ENCODE results near the gene CSHL1.
"Not testable (repeated sequence)": the region's sequence is repeated elsewhere in the genome, so short reads cannot be mapped to it uniquely, and the experiment has no call there.

The CSHL1 gene

DNA sequence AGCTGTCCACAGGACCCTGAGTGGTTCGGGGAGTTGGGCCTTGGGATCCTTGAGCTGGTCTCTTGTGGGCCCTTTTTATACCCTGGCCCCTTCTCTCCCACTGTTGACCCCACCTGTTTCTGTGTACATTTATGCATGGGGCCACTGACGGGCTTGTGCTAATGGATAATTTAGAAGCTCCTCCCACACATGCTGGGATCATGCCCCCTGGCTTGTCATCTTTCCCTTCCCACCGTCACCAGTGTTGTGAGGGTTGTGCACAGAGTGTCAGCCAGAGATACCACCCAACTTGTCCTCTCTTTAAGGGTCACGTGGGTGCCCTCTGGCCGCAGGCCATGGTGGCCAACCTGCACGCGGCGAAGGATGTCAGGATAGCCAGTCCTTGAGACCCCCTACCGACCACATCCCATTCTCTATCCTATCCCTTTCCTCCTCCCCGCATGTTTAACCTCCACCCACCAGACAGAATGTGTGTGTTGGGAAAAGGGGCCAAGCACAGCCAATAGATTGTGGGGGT lies 7.8 kb upstream of the CSHL1 start, which contains the start of gene GH1:
TSS of gene GH1 (minus strand) at position 51 of the 517 bp plus-strand sequence. CDS start 63 bp downstream, outside the sequence.
- not testable (repeated sequence) for DNase-seq (ENCODE audit: low read depth, low spot score)

DNA sequence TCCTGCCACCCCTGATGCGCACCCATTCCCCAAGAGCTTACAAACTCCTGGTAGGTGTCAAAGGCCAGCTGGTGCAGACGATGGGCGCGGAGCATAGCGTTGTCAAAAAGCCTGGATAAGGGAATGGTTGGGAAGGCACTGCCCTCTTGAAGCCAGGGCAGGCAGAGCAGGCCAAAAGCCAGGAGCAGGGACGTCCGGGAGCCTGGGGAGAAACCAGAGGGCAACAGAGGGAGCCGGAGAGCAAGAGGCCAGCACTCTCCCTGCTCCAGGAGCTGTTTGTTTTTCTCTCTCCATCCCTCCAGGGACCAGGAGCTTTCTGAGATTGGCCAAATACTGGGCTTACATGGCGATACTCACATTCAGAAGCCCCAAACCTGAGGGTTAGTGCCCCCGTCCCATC lies 7.2 kb upstream of the CSHL1 start:
- DNase-seq (ENCODE audit: low read depth, low spot score), result no peak

DNA sequence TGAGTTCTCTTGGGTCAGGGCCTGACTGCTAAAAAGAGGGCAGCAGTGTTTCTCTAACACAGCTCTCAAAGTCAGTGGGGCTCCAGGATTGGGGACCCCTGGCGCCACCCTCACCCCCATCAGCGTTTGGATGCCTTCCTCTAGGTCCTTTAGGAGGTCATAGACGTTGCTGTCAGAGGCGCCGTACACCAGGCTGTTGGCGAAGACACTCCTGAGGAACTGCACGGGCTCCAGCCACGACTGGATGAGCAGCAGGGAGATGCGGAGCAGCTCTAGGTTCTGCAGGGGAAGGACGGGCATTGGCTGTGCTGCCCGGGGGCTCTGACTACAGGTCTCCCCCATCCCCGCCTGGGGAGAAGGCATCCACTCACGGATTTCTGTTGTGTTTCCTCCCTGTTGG lies 6.6 kb upstream of the CSHL1 start:
- DNase-seq (ENCODE audit: low read depth, low spot score), result no peak

DNA sequence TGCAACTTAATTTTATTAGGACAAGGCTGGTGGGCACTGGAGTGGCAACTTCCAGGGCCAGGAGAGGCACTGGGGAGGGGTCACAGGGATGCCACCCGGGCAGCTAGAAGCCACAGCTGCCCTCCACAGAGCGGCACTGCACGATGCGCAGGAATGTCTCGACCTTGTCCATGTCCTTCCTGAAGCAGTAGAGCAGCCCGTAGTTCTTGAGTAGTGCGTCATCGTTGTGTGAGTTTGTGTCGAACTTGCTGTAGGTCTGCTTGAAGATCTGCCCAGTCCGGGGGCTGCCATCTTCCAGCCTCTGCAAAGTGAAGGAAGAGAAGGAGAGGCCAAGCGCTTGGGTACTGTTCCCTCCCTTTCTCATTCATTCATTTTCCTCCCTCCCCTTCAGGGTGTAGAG lies 6.1 kb upstream of the CSHL1 start:
- DNase-seq (ENCODE audit: low read depth, low spot score), result not testable (repeated sequence)

DNA sequence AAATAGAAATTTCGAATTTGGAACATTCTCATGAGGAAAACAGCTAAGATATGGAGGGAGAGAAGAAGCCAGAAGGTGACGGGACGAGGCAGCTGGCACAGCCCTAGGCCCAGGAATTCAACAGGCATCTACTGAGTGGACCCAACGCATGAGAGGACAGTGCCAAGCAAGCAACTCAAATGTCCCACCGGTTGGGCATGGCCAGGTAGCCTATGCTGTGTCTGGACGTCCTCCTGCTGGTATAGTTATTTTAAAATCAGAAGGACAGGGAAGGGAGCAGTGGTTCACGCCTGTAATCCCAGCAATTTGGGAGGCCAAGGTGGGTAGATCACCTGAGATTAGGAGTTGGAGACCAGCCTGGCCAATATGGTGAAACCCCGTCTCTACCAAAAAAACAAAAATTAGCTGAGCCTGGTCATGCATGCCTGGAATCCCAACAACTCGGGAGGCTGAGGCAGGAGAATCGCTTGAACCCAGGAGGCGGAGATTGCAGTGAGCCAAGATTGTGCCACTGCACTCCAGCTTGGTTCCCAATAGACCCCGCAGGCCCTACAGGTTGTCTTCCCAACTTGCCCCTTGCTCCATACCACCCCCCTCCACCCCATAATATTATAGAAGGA lies 5.6 kb upstream of the CSHL1 start:
- DNase-seq (ENCODE audit: low read depth, low spot score), result no peak

DNA sequence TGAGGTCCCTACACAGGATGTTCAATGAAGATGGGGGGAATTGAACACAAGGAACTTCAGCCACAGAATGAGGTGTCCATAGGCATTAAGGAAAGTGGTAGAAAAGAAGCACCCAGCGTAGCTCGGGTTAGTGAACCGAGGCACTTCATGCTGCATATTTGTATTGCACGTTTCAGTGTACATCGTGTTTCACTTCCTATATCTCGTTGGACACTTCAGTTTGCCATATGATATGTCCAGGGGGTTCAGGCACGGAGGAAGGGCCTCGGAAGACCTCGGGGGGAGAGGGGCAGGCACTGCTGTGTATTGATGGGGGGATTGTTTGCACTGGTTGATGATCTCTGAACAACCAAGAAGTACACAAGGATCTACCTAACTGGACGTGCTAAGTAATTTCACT lies 4.7 kb upstream of the CSHL1 start:
- not testable (repeated sequence) for DNase-seq (ENCODE audit: low read depth, low spot score)

DNA sequence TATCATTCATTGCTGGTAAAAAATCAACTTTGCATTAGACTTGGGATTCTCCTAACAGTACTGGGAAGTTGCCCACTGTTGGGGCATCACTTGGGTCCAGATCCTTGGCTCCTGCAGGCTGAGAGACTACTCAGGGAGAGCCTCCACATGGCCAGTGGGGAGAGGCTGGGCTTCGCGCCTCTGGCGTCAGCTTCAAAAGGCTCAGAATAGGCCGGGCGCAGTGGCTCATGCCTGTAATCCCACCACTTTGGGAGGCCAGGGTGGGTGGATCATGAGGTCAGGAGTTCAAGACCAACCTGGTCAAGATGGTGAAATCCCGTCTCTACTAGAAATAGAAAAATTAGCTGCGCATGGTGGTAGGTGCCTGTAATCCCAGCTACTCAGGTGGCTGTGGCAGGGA lies 3.4 kb upstream of the CSHL1 start:
- no peak for DNase-seq (ENCODE audit: low read depth, low spot score)

DNA sequence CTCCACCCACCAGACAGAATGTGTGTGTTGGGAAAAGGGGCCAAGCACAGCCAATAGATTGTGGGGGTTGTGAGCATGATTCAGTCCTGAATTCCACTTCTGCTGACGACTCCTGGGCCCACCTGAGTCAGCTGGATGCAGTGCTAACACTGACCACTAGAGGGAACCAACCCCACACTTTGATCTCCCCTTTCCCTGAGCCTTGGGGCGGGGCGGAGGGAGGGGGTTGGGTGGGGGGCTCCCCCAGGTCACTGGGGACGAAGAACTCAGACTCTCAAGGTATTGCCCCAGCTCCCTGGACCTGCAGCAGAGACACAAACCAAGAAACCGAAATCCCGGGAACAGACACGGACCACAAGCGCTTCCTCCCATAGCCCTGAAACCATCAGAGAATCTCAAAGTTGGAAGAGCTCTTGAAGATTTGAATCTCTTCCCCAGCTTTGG lies 621 bp upstream of the CSHL1 start:
- no peak for DNase-seq (ENCODE audit: low read depth, low spot score)

- DNase-seq (ENCODE audit: low read depth, low spot score), result no peak
These were observed 962 bp downstream of the CSHL1 start for GRCh38 chr17:63910096-63910495.

GRCh38 chr17:63909586-63909985 lies 1.5 kb downstream of the CSHL1 start:
- DNase-seq (ENCODE audit: low read depth, low spot score), result not testable (repeated sequence)

- not testable (repeated sequence) for DNase-seq (ENCODE audit: low read depth, low spot score)
These were observed 3.8 kb downstream of the CSHL1 start for GRCh38 chr17:63907161-63907778.

GRCh38 chr17:63904796-63905195 lies 6.3 kb downstream of the CSHL1 start:
- not testable (repeated sequence) for DNase-seq (ENCODE audit: low read depth, low spot score)

- DNase-seq (ENCODE audit: low read depth, low spot score), result not testable (repeated sequence)
These were observed 7.3 kb downstream of the CSHL1 start for GRCh38 chr17:63903787-63904201.

GRCh38 chr17:63901971-63902370 lies 9.1 kb downstream of the CSHL1 start:
- not testable (repeated sequence) for DNase-seq (ENCODE audit: low read depth, low spot score)

DNA sequence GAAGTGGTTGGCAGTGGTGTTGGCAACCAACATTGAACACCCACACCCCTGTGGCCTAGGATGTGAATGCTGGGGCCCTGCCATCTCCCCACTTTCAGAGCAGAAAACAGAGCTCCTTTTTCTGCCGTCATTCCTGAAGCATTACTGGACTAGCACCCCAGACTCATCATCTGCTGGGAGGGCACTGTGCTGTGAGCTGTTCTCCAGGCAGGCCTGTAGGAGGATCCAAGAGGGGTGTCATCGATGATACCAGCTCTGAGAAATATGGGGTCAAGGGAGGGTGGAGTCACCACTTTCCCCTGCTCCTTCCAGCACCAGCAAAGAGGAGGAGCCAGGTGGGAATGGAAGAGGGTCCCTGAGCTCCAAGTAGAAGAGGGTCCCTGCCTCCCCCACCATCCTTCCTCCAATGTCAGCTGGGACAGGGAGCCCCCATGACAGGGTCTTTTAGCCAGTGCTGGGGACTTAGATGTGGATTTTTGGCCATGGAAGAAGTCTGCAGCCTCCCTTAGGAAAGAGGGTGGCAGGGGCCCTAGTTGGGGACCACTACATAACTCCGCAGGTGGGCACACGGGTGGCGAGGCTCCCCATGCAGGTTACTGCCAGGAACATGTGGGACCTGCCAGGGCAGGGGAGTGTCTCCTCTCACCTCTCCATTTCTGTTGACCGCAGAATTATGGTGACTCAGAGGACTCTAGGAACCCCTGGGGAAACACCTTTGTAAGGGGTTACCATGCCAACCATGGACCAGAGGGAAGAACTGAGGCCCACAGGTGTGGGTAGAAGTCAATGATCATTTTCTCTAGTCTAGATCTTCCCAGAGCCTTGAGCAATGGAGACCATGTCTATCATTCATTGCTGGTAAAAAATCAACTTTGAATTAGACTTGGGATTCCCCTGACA lies 11.9 kb downstream of the CSHL1 start:
- DNase-seq (ENCODE audit: low read depth, low spot score), result not testable (repeated sequence)

GRCh38 chr17:63896524-63897354 lies 14.3 kb downstream of the CSHL1 start, which contains the start of gene CSH1:
Gene CSH1, minus strand, starts transcription at chr17:63896574. Its CDS starts 63 bp downstream, at chr17:63896511.
- not testable (repeated sequence) for DNase-seq (ENCODE audit: low read depth, low spot score)

DNA sequence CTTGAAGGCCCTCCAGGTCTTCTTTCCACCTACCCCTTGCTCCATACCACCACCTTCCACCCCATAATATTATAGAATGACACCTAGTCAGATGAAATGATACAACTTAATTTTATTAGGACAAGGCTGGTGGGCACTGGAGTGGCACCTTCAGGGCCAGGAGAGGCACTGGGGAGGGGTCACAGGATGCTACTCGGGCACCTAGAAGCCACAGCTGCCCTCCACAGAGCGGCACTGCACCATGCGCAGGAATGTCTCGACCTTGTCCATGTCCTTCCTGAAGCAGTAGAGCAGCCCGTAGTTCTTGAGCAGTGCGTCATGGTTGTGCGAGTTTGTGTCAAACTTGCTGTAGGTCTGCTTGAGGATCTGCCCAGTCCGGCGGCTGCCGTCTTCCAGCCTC lies 16.2 kb downstream of the CSHL1 start:
- not testable (repeated sequence) for DNase-seq (ENCODE audit: low read depth, low spot score)

GRCh38 chr17:63894021-63894420 lies 17.0 kb downstream of the CSHL1 start:
- DNase-seq (ENCODE audit: low read depth, low spot score), result not testable (repeated sequence)

- not testable (repeated sequence) for DNase-seq (ENCODE audit: low read depth, low spot score)
These were observed 18.6 kb downstream of the CSHL1 start for GRCh38 chr17:63892316-63893037.

Data from brain pericyte (primary cell).